Testis (tissue), 3 donors: ENCODE data around the gene KCTD16. TPM values are rescaled to one million over a fixed set of nuclear protein-coding genes. Genes with fewer than 3 reads are reported as not detected.

Source experiments
- DNase-seq: peaks from one replicate; pipeline ENCODE4 v3.0.0-alpha.2; 2019
- H3K27ac ChIP-seq, 2 donors: fragments of 200-600 bp; sonication (generic); one replicate each; pipeline ENCODE4 v1.5.1; 2019
- H3K27me3 ChIP-seq: fragments of 200-600 bp; sonication (generic); one replicate; pipeline ENCODE4 v1.5.1; 2019
- H3K36me3 ChIP-seq: fragments of 200-600 bp; sonication (generic); one replicate; pipeline ENCODE4 v1.5.1; 2017; ENCODE audit warnings: low read depth; ENCODE audit errors: missing control alignments
- H3K4me1 ChIP-seq: fragments of 200-600 bp; sonication (generic); one replicate; pipeline ENCODE4 v1.5.1; 2019
- H3K4me3 ChIP-seq, 2 donors: fragments of 200-600 bp; sonication (generic); one replicate each; pipeline ENCODE4 v1.5.1; 2017 to 2019
- H3K9me3 ChIP-seq: fragments of 200-600 bp; sonication (generic); one replicate; pipeline ENCODE4 v1.5.1; 2017
- CTCF ChIP-seq, 3 experiments: fragments of 450-650 bp in 2 of 3; fragments of 200-600 bp in 1 of 3; sonication (generic) in 1 of 3; IDR thresholded peaks; one replicate each; pipeline ENCODE4 v1.5.1; 2016 to 2019; ENCODE audit warnings: antibody characterized with exemption in 3 of 3, mild to moderate bottlenecking in 2 of 3, moderate library complexity in 1 of 3
- POLR2A ChIP-seq: fragments of 450-650 bp; IDR thresholded peaks from one replicate; pipeline ENCODE4 v1.6.1; 2017; ENCODE audit warnings: antibody characterized with exemption, mild to moderate bottlenecking, moderate library complexity
- WGBS, 2 donors: methylation state at CpG; one replicate each; pipeline ENCODE4 v1.1.5; 2018; 5-methylcytosine and 5-hydroxymethylcytosine counted together
- intact Hi-C: fragments of 100-400 bp; cut with DNase I; formaldehyde crosslinking; loops from one replicate; pipeline ENCODE4 v1.15.1; 2023; ENCODE audit warnings: low total_unique reads
- polyA plus RNA-seq: library from polyadenylated mRNA; stranded (reverse); fragments of 350-450 nt; fragmentation: Illumina TruSeq; extraction: RNeasy Lipid Tissue Mini Kit (QIAGEN cat#74804); gene quantifications from one replicate; pipeline ENCODE4 v1.2.3, GENCODE V29; 2014; ENCODE audit warnings: low read depth, low replicate concordance; ENCODE audit not compliant: insufficient read depth
- total RNA-seq, 2 donors: library from RNA; depleted of rRNA; stranded (reverse); fragments of >200 nt; gene quantifications; one replicate each; pipeline ENCODE4 v1.2.3, GENCODE V29; 2016

Gene KCTD16
- total and polyA plus RNA-seq, 3 donors from 2014 or later, result 1.4 to 3.2 (median 2.7) TPM

- 47 to 54% methylated on average over 4 of the region's 4 CpGs for WGBS, 2 donors
- no peak overlapping the region for H3K27ac ChIP-seq
- no peak overlapping the region for H3K4me3 ChIP-seq
- peaks cover 4% of the 10 kb centered on the region for H3K4me1 ChIP-seq
- TF ChIP-seq CTCF (IDR thresholded peaks at IDR 0.05) (no peak), POLR2A (no peak)
- H3K9me3 ChIP-seq, result no peaks in the 10 kb centered on the region
- intact Hi-C loops, result no loop called here
- no peak for DNase-seq
- H3K36me3 ChIP-seq, result no peaks in the 10 kb centered on the region
- H3K27me3 ChIP-seq, result no peaks in the 10 kb centered on the region
Measured at GRCh38 chr5:144125163-144125726, 45.4 kb upstream of the KCTD16 start.

- H3K36me3 ChIP-seq, result no peaks in the 10 kb centered on the region
- TF ChIP-seq CTCF (IDR thresholded peaks at IDR 0.05), result no peak
- no peak for DNase-seq
- no peak overlapping the region for H3K4me3 ChIP-seq
- 92% methylated on average over 4 of the region's 4 CpGs for WGBS, 2 donors
- no peaks in the 10 kb centered on the region for H3K9me3 ChIP-seq
- peaks cover 4% of the 10 kb centered on the region for H3K4me1 ChIP-seq
- H3K27me3 ChIP-seq, result no peaks in the 10 kb centered on the region
- H3K27ac ChIP-seq, result no peak overlapping the region
- intact Hi-C loops, result no loop called here
Measured at GRCh38 chr5:144126707-144127106, 44.0 kb upstream of the KCTD16 start.

- H3K36me3 ChIP-seq, result no peaks in the 10 kb centered on the region
- intact Hi-C loops, result no loop called here
- H3K4me1 ChIP-seq, result peaks cover 4% of the 10 kb centered on the region
- 70 to 73% methylated on average over 4 of the region's 4 CpGs for WGBS, 2 donors
- TF ChIP-seq CTCF (IDR thresholded peaks at IDR 0.05) (no peak), POLR2A (no peak)
- H3K9me3 ChIP-seq, result no peaks in the 10 kb centered on the region
- no peak for DNase-seq
- no peaks in the 10 kb centered on the region for H3K27me3 ChIP-seq
- H3K27ac ChIP-seq, result no peak overlapping the region
- H3K4me3 ChIP-seq, result no peak overlapping the region
Measured at GRCh38 chr5:144128844-144129243, 41.8 kb upstream of the KCTD16 start.

GRCh38 chr5:144130306-144130705 lies 40.4 kb upstream of the KCTD16 start:
- H3K27ac ChIP-seq, result no peak overlapping the region
- H3K4me3 ChIP-seq, result no peak overlapping the region
- TF ChIP-seq POLR2A, result no peak
- no peak for TF ChIP-seq CTCF (IDR thresholded peaks at IDR 0.05)
- intact Hi-C loops, result no loop called here
- no peaks in the 10 kb centered on the region for H3K9me3 ChIP-seq
- no peaks in the 10 kb centered on the region for H3K36me3 ChIP-seq
- H3K27me3 ChIP-seq, result no peaks in the 10 kb centered on the region
- DNase-seq, result no peak
- 85 to 89% methylated on average over 4 of the region's 4 CpGs for WGBS, 2 donors
- H3K4me1 ChIP-seq, result no peaks in the 10 kb centered on the region

GRCh38 chr5:144131261-144131660 lies 39.4 kb upstream of the KCTD16 start:
- no peak for DNase-seq
- Histone ChIP-seq H3K36me3 (no peaks in the 10 kb centered on the region), H3K27ac (no peak overlapping the region), H3K4me3 (no peak overlapping the region), H3K27me3 (no peaks in the 10 kb centered on the region), H3K9me3 (no peaks in the 10 kb centered on the region), H3K4me1 (no peaks in the 10 kb centered on the region)
- intact Hi-C loops, result no loop called here
- no peak for TF ChIP-seq CTCF (IDR thresholded peaks at IDR 0.05)
- no peak for TF ChIP-seq POLR2A
- WGBS, 2 donors, result 90 to 92% methylated on average over 4 of the region's 4 CpGs
